SK-N-SH (cell line): ENCODE results near the gene SMYD3.

Source experiments
- CTCF ChIP-seq: fragments of 200-600 bp; sonication (generic); IDR thresholded peaks from 2 replicates; pipeline ENCODE4 v1.6.1; 2017; ENCODE audit warnings: antibody characterized with exemption, mild to moderate bottlenecking, moderate library complexity
- EP300 ChIP-seq, 2 experiments: IDR thresholded peaks; 2 replicates each; pipeline versions ENCODE4 v1.4.0 to v1.6.1; 2012; ENCODE audit warnings: borderline replicate concordance in 1 of 2, low read depth in 1 of 2, low read length in 1 of 2
- FOSL2 ChIP-seq: IDR thresholded peaks from 2 replicates; pipeline ENCODE4 v1.4.0; 2012; ENCODE audit warnings: low read depth, mild to moderate bottlenecking, moderate library complexity, borderline replicate concordance
- GATA2 ChIP-seq: sonication (generic); formaldehyde crosslinking; IDR thresholded peaks from 2 replicates; pipeline ENCODE4 v1.5.0; 2020; ENCODE audit warnings: mild to moderate bottlenecking, missing genetic modification reagents
- JUND ChIP-seq: IDR thresholded peaks from 2 replicates; pipeline ENCODE4 v1.4.0; 2012
- SIN3A ChIP-seq: IDR thresholded peaks from 2 replicates; pipeline ENCODE4 v1.6.1; 2012; ENCODE audit warnings: low read depth, mild to moderate bottlenecking, low read length, moderate library complexity, borderline replicate concordance
- USF2 ChIP-seq: fragments of 150-350 bp; IDR thresholded peaks from 2 replicates; pipeline ENCODE4 v1.6.1; 2017; ENCODE audit warnings: antibody characterized with exemption, low read length, low read depth, borderline replicate concordance

- TF ChIP-seq SIN3A (no peak), CTCF (no peak), JUND (no peak), USF2 (no peak), GATA2 (CRISPR knock-in tag) (no peak), EP300 (IDR thresholded peaks at IDR 0.05; ENCODE audit: borderline replicate concordance in 1 of 2, low read depth in 1 of 2, low read length in 1 of 2) (no peak), FOSL2 (no peak)
Observed at GRCh38 chr1:245906207-245906606, 600.9 kb downstream of the SMYD3 start.
